NCI-H1436 (cell line): ENCODE measurements around the gene FIGLA.
A peak's percentile ranks its signal among the peaks of the same experiment; 100 is the strongest.

Experiments used
- DNase-seq: peaks from one replicate; lab custom pipeline; 2025; lab: John Stamatoyannopoulos, UW

Gene FIGLA

DNA sequence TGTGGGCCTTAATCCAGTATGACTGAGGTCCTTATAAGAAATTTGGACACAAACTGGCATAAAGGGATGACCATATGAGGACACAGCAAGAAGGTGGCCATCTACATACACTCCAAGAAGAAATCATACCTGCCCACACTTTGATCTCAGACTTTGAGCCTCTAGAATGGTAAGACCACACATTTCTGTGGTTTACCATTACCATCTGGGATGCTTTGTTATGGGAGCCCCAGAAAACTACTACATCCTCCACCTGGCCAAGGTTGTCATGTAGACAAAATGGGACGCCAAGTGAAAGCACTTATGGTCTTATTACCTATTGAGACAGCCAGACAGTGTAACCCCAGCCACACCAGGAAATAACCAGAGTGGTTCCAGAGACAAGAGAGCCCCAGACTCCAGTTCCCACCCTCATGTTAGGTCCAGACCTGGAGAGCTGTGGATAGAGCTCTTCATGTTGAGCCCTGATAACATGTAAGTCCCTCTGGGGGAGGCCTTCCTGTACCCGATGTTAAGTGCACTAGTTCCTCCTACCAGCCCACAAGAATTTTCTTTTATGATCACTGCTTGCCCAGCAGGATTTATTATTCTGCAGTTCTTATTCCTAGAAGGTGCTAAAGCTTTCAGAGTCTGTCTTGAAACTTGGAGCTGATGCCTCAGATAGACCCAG is 17.8 kb downstream of the FIGLA start:
- no peak for DNase-seq

- no peak for DNase-seq
These were observed 19.0 kb downstream of the FIGLA start for GRCh38 chr2:70771446-70771845.

DNA sequence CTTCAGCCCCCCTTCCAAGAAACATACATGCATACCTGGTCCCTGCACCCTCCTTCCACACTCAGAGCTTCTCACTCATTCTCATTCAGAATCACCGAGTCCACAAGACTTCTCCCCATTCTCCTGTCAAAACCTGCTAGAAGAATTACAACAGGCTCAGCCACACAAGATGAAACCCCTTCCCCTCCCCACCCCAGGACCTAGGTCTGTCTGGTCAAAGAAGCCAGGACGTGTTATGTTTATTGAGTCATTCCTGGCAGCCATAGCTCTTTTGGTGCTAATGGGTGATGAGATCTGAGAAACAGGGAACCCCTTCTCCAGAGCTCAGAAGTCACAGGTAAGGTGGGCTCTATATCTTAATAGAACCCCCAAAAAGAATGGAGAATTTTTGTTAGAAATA is 21.0 kb downstream of the FIGLA start:
- no peak for DNase-seq

- no peak for DNase-seq
These were observed 21.8 kb downstream of the FIGLA start for GRCh38 chr2:70768590-70769085.

- DNase-seq: peak; percentile 69
These were observed 22.5 kb downstream of the FIGLA start, which contains the start of gene ADD2 for GRCh38 chr2:70767699-70768589. TSS of gene ADD2 (minus strand) at chr2:70768200. CDS start at chr2:70706408, 61,792 bp downstream.

GRCh38 chr2:70767079-70767698 is 23.3 kb downstream of the FIGLA start:
- DNase-seq: peak; percentile 69

GRCh38 chr2:70766357-70767078 is 23.9 kb downstream of the FIGLA start:
- DNase-seq: no peak

DNA sequence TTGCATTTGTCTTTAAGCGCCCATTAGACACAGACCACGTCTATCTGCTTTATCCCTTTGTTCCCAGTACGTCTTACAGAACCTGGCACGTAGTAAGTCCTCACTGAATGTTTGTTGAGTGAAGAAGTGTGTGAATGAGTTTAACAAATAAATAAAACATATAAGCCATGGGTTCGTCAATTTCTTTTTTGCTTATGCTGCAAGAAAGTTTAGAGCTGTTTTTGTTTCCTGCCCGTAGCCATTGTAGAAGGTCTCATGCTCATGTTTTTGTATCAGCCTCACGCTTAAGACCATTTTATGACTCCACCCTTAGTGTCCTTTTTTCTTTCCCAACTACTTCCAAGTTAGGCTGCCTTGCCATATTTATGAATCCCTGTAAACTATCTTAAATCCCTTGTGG is 24.9 kb downstream of the FIGLA start:
- no peak for DNase-seq

GRCh38 chr2:70759446-70759845 is 31.0 kb downstream of the FIGLA start:
- DNase-seq: no peak

GRCh38 chr2:70757966-70758365 is 32.5 kb downstream of the FIGLA start:
- DNase-seq: no peak

DNA sequence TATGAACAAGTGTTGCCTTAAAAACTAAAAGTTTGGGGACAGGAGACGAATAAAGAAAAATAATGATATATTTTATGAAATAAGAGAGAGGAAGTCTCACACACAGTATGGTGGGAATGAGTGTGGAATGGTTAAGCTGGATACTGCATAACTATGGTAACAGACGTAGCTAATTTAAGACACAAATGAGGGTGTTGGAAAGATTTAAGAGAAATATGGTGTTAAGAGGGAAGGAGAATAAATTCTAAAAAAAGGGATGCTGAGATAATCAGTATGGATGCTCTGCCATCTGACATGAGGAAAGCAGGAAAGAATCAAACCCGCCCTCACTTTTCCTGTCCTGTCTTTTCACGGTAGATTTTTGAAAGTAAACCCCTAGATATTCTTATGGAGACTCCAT is 33.1 kb downstream of the FIGLA start:
- no peak for DNase-seq

- no peak for DNase-seq
These were observed 34.3 kb downstream of the FIGLA start for GRCh38 chr2:70756128-70756527.

DNA sequence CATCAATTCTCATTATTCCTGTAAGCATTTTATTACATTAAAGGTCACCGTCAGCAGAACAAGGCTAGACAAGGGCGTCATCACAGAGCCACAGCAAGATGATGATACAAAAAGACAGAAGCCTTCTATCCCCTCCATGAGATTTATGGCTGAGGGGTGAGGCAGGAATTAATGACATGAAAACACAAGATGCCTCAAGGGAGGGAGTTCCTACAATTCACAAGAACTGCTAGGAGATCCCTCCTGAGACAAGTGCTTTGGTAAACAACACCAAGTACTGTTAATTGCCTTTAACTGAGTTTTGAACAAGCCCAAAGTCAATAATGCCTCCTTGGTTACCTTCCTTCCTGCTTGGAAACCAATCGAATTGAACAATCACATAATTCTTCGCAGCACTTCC is 36.5 kb downstream of the FIGLA start:
- peak; percentile 70 for DNase-seq

DNA sequence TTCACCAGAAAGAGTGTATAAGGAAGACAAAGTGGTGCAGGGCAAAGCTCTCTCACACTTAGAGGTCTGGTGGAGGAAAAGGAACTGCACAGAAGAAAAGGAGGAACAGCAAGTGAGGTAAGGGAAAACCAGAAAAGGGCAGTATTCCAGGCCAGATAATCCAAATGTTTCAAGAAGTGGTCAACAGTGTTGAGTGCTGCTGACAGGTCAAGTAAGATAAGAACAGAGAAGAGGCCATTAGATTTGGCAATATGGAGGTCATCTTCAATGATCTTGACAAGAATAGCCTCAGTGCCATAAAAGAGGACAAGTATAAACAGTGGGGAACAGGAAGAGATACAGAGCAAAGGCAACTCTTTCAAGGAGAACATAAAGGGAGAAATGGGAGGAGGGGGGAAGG is 37.4 kb downstream of the FIGLA start:
- DNase-seq: no peak

DNA sequence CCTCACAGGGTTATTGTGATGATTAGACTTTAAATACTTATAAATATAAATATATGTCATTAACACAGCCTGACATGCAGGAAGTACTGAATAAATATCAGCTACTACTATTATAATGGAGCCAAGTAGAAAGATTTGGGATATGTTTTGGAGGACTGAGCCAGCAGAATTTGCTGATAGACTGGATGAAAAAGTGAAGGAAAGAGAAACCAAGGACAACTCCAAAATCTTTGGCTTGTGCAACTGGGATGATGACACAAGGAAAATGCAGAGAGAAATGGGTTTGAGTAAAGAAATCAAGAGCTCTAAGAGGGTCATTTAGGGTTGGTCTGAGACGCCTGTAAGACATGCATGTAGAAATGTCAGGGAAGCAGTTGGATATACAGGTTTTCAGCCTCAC is 38.0 kb downstream of the FIGLA start:
- no peak for DNase-seq

DNA sequence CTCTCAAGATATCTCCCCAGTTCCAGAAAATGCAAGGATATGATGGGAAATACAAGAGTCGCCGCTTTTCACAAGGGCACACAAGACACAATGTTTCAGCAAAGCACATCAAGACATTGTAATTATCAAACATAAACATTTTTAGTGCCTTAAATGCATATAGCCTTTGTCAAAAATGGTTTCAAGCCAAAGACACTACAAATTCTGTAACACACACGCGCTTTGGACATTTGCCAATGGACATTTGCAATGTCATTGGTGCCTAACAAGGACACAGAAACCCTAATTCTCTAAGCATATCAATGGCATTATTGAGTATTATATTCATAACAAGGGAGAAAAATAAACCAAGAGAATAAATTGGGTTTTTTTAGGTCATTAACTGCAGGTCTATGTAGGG is 38.6 kb downstream of the FIGLA start:
- DNase-seq: no peak

DNA sequence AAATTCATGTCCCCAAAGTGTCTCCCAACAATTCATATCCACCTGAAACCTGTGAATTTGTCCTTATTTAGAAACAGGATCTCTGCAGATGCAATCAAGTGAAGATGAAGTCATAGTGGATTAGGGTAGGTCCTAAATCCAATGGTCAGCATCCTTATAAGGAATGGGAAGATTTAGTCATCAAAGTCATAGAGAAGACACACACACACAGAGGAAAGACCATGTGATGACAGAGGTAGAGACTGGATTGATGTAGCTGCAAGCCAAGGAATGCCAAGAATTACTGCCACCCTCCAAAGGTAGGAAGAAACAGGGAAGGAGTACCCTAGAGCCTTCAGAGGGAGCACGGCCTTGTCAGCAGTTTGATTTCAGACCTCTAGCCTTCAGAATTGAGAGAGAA is 40.1 kb downstream of the FIGLA start:
- DNase-seq: no peak

GRCh38 chr2:70748002-70748784 is 42.2 kb downstream of the FIGLA start:
- DNase-seq: no peak

DNA sequence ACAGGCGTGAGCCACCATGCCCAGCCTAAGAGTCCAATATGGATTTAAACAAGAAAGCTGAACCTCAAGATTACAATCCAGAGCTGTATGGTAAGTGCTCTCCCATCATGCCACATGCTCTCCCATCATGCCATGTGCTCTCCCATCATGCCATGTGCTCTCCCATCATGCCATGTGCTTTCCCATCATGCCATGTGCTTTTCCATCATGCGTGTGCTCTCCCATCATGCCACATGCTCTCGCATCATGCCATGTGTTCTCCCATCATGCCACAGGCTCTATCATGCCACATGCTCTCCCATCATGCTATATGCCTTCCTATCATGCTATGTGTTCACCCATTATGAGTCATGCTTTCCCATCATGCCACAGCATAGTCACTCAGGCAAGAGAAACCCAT is 43.2 kb downstream of the FIGLA start:
- no peak for DNase-seq

GRCh38 chr2:70746094-70746974 is 44.1 kb downstream of the FIGLA start:
- no peak for DNase-seq
